ENCODE measurements around the gene MALAT1.
A peak's percentile ranks its signal among the peaks of the same experiment; 100 is the strongest.

Gene MALAT1

DNA sequence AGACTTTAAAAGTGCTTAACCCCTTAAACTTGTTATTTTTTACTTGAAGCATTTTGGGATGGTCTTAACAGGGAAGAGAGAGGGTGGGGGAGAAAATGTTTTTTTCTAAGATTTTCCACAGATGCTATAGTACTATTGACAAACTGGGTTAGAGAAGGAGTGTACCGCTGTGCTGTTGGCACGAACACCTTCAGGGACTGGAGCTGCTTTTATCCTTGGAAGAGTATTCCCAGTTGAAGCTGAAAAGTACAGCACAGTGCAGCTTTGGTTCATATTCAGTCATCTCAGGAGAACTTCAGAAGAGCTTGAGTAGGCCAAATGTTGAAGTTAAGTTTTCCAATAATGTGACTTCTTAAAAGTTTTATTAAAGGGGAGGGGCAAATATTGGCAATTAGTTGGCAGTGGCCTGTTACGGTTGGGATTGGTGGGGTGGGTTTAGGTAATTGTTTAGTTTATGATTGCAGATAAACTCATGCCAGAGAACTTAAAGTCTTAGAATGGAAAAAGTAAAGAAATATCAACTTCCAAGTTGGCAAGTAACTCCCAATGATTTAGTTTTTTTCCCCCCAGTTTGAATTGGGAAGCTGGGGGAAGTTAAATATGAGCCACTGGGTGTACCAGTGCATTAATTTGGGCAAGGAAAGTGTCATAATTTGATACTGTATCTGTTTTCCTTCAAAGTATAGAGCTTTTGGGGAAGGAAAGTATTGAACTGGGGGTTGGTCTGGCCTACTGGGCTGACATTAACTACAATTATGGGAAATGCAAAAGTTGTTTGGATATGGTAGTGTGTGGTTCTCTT lies 2.8 kb downstream of the MALAT1 start:
- ChIA-PET CTCF (interaction anchor here (0.8 to 1.0 kb wide), 2 partner anchors 23 to 30 kb away, joined by 3 read pairs; no protein-coding TSS in a partner anchor), POLR2A (interaction anchor here (0.6 to 17.0 kb wide), 11 partner anchors 13 to 134 kb away, joined by 4 to 1229 read pairs (median 5); partner anchors contain the start of genes FAM89B, NEAT1 and SLC25A45)
- H3K4me3 ChIP-seq (ENCODE audit: low read depth, low read length): peak overlapping the region; percentile 99
- TF ChIP-seq, protein P1, sequence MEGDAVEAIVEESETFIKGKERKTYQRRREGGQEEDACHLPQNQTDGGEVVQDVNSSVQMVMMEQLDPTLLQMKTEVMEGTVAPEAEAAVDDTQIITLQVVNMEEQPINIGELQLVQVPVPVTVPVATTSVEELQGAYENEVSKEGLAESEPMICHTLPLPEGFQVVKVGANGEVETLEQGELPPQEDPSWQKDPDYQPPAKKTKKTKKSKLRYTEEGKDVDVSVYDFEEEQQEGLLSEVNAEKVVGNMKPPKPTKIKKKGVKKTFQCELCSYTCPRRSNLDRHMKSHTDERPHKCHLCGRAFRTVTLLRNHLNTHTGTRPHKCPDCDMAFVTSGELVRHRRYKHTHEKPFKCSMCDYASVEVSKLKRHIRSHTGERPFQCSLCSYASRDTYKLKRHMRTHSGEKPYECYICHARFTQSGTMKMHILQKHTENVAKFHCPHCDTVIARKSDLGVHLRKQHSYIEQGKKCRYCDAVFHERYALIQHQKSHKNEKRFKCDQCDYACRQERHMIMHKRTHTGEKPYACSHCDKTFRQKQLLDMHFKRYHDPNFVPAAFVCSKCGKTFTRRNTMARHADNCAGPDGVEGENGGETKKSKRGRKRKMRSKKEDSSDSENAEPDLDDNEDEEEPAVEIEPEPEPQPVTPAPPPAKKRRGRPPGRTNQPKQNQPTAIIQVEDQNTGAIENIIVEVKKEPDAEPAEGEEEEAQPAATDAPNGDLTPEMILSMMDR (IDR thresholded peaks at IDR 0.05; ENCODE audit: insufficient read depth, low read length, missing control alignments): no peak
- DNase-seq (ENCODE audit: low read depth, low spot score): no peak

GRCh38 chr11:65502274-65502554 lies 3.4 kb downstream of the MALAT1 start:
- POLR2A ChIA-PET: interaction anchor here (0.7 to 17.0 kb wide), 9 partner anchors 13 to 135 kb away, joined by 4 to 1229 read pairs (median 5); partner anchors contain the start of genes NEAT1 and SLC25A45
- no peak for DNase-seq (ENCODE audit: low read depth, low spot score)
- peak overlapping the region; percentile 99 for H3K4me3 ChIP-seq (ENCODE audit: low read depth, low read length)
- CTCF ChIA-PET: interaction anchor here (0.8 to 1.0 kb wide), 2 partner anchors 24 to 30 kb away, joined by 3 read pairs; no protein-coding TSS in a partner anchor
- TF ChIP-seq, protein P1 (IDR thresholded peaks at IDR 0.05; ENCODE audit: insufficient read depth, low read length, missing control alignments): no peak

DNA sequence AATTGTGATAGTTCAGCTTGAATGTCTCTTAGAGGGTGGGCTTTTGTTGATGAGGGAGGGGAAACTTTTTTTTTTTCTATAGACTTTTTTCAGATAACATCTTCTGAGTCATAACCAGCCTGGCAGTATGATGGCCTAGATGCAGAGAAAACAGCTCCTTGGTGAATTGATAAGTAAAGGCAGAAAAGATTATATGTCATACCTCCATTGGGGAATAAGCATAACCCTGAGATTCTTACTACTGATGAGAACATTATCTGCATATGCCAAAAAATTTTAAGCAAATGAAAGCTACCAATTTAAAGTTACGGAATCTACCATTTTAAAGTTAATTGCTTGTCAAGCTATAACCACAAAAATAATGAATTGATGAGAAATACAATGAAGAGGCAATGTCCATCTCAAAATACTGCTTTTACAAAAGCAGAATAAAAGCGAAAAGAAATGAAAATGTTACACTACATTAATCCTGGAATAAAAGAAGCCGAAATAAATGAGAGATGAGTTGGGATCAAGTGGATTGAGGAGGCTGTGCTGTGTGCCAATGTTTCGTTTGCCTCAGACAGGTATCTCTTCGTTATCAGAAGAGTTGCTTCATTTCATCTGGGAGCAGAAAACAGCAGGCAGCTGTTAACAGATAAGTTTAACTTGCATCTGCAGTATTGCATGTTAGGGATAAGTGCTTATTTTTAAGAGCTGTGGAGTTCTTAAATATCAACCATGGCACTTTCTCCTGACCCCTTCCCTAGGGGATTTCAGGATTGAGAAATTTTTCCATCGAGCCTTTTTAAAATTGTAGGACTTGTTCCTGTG lies 3.9 kb downstream of the MALAT1 start:
- no peak for DNase-seq (ENCODE audit: low read depth, low spot score)
- CTCF ChIA-PET: interaction anchor here (0.8 to 1.0 kb wide), 2 partner anchors 25 to 31 kb away, joined by 3 read pairs; no protein-coding TSS in a partner anchor

GRCh38 chr11:65503368-65503948 lies 4.6 kb downstream of the MALAT1 start:
- CTCF ChIA-PET: no interaction called here
- no peak for DNase-seq (ENCODE audit: low read depth, low spot score)
- H3K4me3 ChIP-seq (ENCODE audit: low read depth, low read length): peak overlapping the region; percentile 99
- POLR2A ChIA-PET: interaction anchor here (0.6 to 17.0 kb wide), 8 partner anchors 14 to 226 kb away, joined by 3 to 1229 read pairs (median 126); partner anchors contain the start of gene NEAT1
- TF ChIP-seq, protein P1 (IDR thresholded peaks at IDR 0.05; ENCODE audit: insufficient read depth, low read length, missing control alignments): no peak

More for the DNA sequence above, 3.9 kb downstream of the MALAT1 start:
- POLR2A ChIA-PET: interaction anchor here (0.7 to 17.0 kb wide), 11 partner anchors 14 to 135 kb away, joined by 3 to 1229 read pairs (median 5); partner anchors contain the start of genes NEAT1 and SLC25A45
- TF ChIP-seq, protein P1 (IDR thresholded peaks at IDR 0.05; ENCODE audit: insufficient read depth, low read length, missing control alignments): no peak
- peak overlapping the region; percentile 99 for H3K4me3 ChIP-seq (ENCODE audit: low read depth, low read length)

DNA sequence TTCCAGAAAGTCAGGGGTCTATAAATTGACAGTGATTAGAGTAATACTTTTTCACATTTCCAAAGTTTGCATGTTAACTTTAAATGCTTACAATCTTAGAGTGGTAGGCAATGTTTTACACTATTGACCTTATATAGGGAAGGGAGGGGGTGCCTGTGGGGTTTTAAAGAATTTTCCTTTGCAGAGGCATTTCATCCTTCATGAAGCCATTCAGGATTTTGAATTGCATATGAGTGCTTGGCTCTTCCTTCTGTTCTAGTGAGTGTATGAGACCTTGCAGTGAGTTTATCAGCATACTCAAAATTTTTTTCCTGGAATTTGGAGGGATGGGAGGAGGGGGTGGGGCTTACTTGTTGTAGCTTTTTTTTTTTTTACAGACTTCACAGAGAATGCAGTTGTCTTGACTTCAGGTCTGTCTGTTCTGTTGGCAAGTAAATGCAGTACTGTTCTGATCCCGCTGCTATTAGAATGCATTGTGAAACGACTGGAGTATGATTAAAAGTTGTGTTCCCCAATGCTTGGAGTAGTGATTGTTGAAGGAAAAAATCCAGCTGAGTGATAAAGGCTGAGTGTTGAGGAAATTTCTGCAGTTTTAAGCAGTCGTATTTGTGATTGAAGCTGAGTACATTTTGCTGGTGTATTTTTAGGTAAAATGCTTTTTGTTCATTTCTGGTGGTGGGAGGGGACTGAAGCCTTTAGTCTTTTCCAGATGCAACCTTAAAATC lies 5.3 kb downstream of the MALAT1 start:
- CTCF ChIA-PET: interaction anchor here (1.1 kb wide), 1 partner anchor 88 kb away, joined by 4 read pairs; no protein-coding TSS in a partner anchor
- no peak for DNase-seq (ENCODE audit: low read depth, low spot score)
- H3K4me3 ChIP-seq (ENCODE audit: low read depth, low read length): peak overlapping the region; percentile 99
- POLR2A ChIA-PET: interaction anchor here (0.6 to 17.0 kb wide), 10 partner anchors 6 to 227 kb away, joined by 3 to 1229 read pairs (median 97); partner anchors contain the start of genes MALAT1 and NEAT1
- TF ChIP-seq, protein P1 (IDR thresholded peaks at IDR 0.05; ENCODE audit: insufficient read depth, low read length, missing control alignments): no peak
